ENCODE data around the gene CCDC6.
"Not testable (repeated sequence)": the region's sequence is repeated elsewhere in the genome, so short reads cannot be mapped to it uniquely, and the experiment has no call there.

The CCDC6 gene

DNA sequence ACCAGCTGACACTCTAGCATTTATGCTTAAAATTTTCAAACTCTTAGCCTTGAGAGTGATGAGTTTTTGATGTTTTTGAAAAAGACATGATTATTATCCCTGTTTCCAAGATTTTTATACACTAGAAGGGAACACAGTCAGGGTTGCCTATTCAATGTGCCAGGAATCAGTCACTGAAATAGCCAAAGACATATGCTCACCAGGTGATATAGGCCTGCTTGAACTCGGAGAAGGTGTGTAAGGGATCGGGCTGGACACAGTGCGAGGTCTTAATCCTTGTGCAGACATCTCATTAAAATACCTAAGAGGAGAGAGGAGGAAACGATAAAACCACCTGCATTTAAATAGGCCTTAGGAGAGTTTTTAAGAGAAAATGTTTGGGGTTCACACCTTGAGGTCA lies 102.1 kb downstream of the CCDC6 start:
- DNase-seq = no peak

DNA sequence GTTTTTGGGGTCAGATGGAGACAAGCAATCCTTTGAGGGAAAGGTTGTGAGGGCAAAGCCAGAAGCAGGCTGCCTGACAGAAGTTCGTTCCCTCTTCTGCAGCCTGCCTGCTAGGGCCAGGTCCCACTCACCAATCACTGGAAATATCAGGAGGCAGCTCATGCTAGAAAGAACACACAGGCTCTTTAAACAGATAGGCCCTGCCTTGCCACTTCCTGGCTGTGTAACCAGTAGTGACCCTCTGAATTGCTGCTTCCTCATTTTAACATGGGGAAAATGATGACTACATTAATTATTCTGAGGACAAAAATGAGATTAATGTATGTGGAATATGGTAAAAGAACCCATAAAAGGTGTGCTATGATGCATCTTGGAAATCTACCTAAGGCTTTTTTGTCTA lies 102.6 kb downstream of the CCDC6 start:
- DNase-seq = no peak

DNA sequence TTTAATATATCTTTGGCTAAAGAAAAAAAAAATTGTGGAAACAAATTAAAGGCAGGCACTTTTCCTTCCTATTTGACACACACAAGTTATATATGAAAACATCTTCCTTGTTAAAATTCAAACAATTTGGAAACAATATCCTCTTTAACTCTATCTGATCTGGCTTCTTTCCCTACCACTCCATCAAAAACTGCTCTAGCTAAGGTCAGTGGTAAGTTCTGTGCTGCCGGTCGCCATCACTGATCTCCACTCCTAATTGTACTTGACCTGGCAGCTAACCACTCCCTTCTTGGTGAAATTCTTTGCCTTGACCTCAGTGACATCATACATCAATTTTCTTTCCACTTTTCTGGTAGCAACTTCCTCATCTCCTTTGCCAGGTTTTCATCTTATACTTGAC lies 105.2 kb downstream of the CCDC6 start:
- no peak for DNase-seq

DNA sequence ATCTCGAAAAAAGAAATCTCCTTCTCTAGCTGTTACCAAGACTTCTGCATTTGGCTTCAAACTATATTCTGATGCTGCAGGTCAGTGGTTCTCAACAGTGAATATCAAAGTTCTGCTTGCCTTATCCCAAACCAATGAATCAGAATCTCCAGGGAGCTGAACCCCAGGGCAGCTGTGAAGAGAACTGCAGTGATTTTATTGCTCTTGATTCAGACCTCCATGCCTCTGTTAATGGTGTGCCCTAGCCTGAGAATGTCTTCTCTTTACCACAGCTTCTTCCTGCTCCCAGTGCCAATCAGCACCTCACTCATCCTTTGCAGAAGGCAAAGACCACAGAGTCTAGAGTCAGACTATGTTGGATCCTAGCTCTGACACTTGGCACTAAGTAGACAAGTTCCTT lies 106.9 kb downstream of the CCDC6 start:
- DNase-seq = no peak

DNA sequence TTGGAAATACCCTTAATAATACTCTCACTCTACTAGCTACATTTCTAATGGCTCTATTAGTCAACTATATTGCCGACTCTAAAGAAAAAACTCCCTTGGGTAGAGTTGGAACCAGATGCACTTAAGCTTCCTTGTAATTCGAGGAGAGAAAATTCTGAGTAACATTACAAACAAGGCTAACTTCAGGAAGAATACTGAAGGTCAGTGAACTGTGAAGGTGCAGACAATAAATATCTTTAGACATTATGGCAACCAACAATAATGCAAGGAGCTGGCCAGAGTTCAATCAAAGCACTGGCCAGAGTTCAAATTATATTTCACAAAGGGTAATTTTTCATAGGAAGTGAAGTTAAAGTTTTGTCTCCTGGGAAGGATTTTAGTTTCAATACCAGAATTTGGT lies 112.4 kb downstream of the CCDC6 start:
- no peak for DNase-seq

DNA sequence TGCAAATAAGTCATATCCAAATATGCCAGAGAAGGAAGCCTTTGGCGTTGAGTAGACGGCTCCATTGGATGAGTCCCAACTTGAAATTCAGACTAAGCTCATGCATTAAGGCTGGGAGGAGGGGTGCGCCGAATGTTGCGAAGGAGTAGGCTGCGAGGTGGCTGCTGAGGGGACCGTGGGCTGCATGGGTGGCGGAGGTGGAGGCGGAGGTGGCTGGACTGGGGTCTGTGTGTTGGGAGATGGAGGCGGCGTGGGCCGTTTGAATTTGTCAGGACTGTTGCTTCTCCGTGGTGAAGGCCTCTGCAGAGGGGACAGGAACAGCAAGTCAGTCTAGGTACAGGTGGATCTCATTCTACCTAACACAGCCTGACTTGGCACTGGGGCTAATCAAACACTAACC lies 113.5 kb downstream of the CCDC6 start:
- DNase-seq = no peak

DNA sequence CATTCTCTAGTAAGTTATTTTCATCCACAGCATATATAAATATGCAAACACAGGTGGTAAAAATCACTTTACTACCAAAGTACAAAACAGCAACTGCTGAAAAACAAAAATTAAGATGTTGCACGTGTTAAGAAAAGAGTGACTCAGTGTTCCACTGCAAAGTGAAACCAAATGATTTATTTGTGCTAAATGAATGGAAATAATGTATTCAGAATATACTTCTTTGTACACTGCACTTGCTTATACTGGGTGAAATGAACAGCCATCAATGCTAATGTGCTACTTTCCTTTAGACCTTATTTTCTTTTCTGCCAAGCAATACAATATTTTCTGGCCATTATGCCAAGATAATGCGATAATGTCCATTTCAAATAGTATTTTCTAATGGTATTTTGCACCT lies 114.8 kb downstream of the CCDC6 start:
- no peak for DNase-seq

DNA sequence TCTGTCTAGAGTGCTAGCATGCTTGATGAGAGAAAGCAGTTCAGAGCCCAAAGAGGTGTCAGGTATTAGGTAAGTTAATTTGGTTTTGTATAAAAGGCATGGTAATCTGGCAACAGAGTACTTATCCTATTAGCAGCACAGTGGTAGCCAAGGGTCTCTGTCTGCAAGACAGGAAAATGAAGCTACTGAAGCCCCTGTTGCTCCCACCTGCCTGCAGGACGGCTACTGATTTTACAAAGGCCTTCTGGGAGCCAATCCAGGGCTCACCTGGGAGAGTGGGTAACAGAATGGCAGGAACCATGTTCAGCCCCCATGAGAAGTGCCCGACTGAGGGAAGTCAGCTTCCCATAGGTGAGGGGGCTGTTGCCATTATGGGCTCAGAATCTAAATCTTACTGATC lies 116.3 kb downstream of the CCDC6 start:
- not testable (repeated sequence) for DNase-seq

DNA sequence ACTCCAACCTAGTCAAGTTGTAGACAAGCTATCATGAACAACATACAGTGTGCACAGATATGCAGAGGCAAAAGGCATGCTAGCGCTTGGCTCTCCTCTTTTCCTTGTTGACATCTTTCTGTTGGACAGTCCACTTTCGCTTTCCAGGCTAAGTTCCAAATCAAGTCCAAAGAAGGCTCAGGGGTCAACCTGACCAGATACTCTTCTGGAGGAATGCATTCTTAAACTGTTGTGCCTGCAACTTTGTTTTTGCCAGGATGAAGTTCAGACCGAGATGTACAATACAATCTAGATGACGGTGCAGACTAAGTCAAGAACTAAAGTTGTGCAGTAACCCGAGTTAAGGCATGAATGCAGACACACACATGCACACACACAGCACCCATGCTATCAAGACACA lies 117.4 kb downstream of the CCDC6 start:
- DNase-seq = not testable (repeated sequence)

DNA sequence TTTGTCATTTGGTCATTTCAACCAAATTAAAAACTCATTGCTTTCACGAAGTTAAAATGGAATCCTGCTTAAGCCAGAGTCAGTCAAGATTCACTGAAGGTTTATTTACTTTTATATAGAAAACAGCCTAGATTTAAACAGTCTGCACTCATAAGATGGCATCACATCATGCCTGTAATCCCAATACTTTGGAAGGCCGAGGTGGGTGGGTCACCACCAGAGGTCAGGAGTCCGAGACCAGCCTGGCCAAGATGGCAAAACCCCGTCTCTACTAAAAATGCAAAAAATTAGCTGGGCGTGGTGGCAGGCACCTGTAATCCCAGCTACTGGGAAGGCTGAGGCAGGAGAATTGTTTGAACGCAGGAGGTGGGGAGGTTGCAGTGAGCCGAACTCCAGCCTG lies 119.3 kb downstream of the CCDC6 start:
- DNase-seq = not testable (repeated sequence)

DNA sequence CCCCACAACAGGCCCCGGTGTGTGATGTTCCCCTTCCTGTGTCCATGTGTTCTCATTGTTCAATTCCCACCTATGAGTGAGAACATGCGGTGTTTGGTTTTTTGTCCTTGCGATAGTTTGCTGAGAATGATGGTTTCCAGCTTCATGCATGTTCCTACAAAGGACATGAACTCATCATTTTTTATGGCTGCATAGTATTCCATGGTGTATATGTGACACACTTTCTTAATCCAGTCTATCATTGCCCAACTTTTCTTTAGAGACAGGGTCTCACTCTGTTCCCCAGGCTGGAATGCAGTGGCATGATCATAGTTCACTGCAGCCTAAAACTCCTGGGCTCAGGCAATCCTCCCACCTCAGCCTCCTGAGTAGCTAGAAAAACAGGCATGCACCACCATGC lies 120.9 kb downstream of the CCDC6 start:
- DNase-seq = not testable (repeated sequence)

DNA sequence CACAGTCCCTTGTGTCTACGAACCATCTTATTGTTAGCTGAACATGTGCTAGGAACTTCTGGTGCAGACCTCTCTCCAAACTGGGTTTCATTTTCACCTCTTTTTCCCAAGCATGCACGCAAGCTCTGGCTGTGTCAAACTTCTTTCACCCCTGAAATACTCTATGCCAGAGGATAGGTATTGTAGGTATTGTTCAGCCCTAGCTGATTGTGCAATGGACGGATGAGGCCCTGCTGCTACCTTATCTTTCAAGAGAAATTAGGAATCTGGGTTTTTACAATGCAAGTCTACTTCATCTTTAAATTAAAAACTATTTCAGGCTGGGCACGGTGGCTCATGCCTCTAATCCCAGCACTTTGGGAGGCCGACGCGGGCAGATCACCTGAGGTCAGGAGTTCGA lies 124.8 kb downstream of the CCDC6 start:
- no peak for DNase-seq

DNA sequence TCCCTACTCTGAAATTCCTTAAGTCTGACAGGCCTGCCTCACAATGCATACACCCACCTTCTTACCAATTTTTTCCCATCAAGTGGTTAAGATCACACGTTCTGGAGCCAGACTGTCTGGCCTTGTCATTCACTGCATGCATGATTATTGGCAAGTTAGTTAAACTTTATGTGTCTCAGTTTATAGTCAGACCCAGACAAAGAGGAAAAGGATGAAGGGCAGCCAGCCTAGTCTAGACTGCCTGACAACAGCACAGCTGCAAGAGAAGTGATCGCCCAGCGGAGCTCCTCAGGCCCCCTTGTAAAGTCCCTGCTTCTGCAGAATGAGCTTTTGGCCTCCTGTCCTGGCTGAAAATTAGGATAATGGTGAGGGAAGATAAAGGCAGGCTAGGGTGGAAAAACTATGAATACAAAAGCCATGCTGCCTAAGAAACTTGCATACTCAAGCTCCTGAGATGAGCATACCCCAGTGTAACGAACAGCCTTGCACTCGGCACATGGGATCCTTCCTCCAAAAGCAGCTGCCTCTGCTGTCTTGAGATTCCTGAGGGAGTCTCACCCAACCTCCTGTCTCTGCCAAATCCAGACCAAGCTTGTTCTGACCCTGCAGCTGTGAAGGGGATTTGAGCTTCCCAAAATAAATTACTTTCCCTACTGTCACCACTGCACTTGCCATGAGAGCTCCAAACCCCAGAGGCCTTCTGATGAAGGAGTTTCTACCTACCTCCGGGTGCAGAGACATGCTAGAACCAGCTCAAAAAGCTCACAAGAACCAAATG lies 126.4 kb downstream of the CCDC6 start:
- no peak for DNase-seq

DNA sequence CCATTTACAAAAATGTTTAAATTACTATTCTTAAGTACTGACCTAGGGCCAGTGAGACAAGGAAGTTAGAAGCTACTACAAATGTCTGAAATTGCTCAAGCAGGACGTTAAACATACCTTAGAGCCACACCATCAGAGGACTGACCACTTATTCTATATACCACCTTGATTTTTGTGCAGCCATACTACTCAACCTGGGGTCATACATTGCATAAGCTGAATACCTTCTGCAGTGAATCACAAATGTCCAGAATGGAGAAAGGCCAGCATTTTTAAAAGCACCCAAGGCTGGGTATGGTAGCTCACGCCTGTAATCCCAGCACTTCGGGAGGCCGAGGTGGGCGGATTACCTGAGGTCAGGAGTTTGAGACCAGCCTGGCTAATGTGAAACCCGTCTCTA lies 131.9 kb downstream of the CCDC6 start:
- DNase-seq = no peak

DNA sequence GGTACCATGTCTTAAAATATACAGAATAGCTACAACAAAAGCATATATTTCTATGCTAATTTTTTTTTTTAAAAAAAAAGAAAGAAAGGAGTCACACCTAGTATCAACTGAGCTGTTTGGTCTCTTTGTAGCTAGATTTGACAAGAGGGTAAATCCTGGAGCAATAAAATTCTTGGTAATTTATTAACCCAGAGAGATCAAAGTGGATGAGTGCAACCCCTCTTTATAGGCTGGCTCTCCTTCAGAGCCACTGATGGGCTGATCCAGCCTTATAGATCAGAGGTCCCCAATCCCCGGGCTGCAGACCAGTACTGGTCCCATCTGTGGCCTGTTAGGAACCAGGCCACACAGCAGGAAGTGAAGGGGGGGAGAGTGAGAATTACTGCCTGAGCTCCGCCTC lies 133.3 kb downstream of the CCDC6 start:
- no peak for DNase-seq

DNA sequence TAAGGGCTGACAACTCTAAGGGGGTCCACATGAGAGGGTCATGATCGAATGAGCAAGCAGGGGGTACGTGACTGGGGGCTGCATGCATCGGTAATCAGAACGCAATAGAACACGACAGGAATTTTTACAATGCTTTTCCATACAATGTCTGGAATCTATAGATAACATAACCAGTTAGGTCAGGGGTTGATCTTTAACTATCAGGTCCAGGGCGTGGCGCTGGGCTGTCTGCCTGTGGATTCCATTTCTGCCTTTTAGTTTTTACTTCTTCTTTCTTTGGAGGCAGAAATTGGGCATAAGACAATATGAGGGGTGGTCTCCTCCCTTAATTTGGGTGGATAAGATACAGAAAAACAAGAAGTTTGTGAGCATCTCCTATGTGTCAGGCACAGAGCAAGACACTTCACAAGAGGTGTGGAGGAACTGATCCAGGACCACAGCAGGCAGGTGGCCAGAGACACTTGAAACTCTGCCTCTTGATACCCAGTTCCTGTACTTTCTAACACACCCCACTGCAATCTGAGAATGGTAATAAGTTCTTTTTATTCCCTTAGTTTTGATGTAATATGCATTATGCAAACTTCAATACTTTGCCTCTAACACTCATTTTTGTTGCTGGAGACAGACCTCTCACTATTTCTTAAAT lies 135.1 kb downstream of the CCDC6 start:
- DNase-seq = no peak

DNA sequence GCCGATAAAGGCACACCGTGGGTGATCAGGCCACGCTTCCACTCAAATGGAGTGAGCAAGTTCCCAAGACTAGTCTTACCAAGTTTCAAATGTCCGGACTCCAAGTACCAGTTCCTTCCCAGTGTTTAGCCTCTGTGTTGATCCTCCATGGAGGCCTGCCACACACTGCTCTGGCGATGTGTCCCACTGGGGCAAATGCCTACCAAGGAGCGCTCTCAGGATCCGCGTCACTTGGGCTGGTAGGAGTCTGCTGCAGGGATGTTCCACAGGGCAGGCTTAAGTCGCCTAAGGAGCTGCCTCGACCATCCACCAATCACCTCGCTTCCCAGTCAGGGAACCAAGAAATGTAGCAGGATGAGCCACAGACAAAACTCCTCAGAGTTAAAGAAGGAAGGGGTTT lies 135.7 kb downstream of the CCDC6 start:
- DNase-seq = no peak

DNA sequence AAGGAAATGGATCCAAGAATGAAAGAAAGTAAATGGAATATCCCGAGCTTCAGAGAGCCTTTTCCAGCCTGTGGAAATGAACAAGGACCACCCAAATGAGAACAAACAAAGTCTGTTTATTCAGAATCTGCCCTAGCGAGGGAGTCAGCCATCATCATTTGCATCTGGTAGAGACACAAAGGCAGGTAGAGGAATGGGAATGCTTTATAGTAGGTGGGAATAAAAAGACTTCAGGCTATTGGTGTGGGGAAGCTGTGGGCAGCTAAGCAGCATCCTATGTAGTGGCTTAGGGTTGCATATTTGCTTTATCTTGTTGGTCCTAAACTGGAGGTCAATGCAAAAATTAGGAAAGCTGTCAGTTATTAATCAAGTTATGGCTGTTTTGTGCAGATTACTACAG lies 143.9 kb downstream of the CCDC6 start:
- DNase-seq = no peak

DNA sequence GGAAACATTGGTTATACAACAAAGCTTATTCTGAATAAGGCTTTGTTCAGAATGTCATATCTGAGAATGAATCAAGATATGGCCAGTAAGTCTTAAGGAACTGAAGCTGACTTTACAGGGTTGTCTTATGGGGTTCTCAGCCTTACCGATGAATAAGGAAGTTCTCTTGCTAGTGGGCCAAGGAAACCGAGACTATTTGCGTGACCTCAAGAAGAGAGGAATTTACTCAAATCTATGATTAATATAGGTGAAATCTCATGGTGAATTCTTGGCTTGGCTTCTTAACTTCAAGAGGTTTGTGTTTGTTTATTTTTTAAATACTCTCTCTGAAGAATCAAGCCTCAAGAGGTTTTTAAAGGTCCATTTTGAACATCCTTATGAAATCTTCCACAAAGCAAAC lies 148.4 kb downstream of the CCDC6 start:
- DNase-seq = no peak

DNA sequence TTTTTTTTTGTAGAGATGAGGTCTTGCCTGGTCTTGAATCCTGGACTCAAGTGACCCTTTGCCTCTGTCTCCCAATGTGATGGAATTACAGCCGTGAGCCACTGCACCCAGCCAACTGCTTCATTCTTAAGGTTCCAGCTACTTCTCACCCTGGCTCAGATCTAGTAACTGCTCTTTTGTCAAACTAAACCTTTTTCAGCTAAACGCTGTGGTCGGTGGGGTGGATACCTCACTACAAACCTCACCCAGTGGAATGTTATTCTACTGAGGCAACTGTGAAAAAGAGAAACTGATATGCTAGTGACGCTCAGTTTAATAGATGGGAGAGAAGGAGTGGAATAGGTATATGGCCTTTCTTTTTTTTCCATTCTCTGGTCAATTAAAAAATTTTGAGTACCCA lies 151.4 kb downstream of the CCDC6 start:
- DNase-seq = no peak

DNA sequence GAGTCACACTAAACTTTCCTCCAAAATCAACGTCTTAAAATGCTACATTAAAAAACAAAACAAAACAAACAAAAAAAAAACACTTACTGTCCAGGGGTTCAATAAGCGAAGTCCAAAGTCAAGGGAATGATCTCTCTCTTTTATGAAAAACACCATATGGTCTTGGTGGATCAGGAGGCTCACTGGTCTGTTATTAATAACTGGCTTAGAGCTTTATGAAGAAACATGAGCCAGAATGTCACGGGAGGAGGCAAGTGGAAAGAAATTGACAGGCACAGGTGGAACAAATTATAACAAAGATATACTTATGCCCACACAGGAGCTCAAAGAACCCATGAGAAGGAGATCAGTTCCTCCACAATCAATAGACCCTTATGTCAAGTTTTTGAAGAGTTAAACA lies 153.1 kb downstream of the CCDC6 start, which contains the start of gene MRLN:
Gene MRLN, minus strand, starts transcription at position 189 of the 400 bp plus-strand sequence.
- no peak for DNase-seq

DNA sequence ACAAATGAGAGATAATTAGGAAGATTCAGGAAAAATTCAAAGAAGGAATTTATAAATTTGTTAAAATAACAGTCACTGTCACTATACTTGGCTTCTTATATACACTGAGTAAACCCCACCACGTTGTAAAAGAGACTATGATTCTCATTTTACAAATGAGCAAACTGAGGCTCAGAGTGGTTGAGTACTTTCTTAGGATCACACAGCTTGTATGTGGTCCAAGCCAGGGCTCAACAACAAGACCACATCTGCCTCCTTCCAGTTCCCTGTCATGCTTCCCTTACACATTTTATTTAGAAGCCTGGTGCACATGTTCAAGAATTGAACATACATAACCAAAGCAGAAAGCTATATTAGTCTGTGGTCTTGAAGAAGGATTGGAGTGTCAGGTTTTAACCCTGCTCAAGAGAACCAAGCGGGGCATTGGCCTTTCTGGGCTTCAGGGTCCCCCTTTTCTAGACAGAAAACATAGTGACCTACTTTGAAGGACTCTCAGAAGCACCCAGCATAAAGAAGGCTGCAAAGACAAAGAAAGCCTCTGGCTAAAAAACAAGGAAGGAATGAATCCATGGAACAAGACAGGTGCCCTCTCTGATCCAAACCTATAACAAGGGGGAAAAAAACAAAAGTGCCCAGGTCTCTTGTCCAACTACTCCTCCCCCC lies 153.9 kb downstream of the CCDC6 start:
- no peak for DNase-seq

DNA sequence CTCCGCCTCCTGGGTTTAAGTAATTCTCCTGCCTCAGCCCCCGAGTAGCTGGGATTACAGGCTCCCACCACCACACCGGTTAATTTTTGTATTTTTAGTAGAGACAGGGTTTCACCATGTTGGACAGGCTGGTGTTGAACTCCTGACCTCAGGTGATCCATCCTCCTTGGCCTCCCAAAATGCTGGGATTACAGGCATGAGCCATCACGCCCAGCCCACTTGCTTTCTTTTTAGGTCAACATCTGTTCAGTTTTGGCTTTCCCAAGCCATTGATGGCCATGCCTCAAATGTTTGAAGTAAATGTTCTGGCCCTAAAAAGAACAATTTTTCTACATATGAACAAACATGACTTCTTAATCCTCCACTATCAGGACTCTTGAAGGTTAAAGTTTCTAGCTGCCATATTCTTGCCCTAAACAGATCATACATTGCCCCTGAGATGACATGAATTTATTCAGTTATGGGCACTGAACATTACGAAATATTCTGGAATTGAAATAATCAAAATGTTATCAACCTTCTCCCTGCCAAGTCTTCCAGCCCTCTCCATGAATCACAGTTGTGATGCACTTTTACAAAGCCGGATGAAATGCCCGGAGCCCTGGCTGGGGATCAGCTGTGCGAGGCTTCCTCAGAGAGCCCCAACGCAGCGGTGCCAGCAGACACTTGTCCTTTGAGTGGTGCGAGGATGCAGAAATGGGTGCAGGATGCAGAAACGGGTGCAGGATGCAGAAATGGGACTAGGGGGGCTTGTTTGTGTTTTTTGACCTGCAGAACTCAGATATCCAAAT lies 156.0 kb downstream of the CCDC6 start:
- DNase-seq = no peak

Data from CD4-positive, alpha-beta T cell treated with Interferon alpha-2 for 1 hour (primary cell).